ENCODE data around the gene PLSCR5. TPM values are rescaled to one million over a fixed set of nuclear protein-coding genes. Genes with fewer than 3 reads are reported as not detected.
A peak's percentile ranks its signal among the peaks of the same experiment; 100 is the strongest.

Gene PLSCR5, protein sequence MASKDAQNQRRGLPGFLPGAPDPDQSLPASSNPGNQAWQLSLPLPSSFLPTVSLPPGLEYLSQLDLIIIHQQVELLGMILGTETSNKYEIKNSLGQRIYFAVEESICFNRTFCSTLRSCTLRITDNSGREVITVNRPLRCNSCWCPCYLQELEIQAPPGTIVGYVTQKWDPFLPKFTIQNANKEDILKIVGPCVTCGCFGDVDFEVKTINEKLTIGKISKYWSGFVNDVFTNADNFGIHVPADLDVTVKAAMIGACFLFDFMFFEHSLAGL
- total RNA-seq (2014; rRNA removed; shearing (Covaris generic)): not detected in 2 replicates
- polyA plus RNA-seq (2015; cell fraction: cytosol; rRNA removed): not detected in 2 replicates
- not detected in 2 replicates for polyA plus RNA-seq (2015; cell fraction: nucleus; rRNA removed)

DNA sequence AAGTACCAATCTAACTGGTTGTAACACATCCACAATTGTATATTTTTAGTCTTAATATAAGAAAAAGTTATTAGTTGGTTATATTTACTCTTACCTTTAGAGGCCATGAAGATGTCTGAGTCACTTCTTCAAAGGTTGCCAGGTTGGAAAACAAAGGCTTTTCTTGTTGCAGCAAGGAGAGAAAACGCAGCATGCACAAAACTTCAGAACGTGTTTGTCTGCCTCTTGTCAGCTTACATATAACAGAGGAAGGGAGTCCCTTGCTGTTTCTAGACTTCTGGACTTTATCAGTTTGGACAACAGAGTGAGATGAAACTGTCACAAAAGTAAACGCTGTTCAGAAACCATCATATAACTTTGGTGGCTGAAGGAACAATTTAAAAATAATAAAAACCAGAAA, at the start of gene PLSCR5:
Gene PLSCR5, minus strand, starts transcription at position 241 of the 400 bp plus-strand sequence. Its CDS starts 134 bp downstream, at position 107.
- peak; percentile 40 for DNase-seq (ENCODE audit: low read depth)

GRCh38 chr3:146653978-146654377, 48.8 kb upstream of the PLSCR5 start:
- DNase-seq (ENCODE audit: low read depth): no peak

DNA sequence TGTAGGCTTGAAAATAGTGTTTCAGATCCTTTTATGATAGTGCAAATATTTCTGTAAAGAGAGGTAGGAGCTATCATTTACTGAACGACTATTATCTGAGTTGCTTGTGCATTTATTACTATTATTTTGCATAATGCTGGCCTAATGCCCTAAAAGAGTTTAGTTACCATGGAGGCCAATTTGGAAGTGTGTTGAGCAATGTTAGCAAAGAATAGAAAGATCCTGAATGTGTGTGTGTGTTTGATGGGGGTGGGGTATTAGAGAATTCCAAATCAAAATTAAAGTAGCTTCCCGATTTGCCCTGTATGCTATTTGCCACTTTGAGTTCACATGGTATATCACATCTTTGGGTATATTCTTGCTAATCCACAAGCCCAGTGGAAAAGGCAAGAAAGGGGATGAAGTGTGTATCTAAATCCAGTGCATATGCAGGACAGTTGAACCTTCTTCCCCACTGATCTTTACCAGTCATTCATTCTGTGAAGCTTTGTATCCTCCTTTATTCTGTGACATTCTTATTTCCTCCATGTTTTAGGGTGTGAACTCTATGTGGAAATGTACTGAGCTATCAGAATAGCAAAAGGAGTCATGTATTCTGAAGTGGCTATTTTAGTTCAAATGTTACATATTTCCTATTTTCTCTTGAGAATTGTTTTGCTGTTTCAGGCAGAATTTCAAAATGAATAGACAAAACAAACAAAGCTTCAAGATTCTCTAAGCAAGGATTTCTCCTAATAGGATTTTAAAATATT, 45.7 kb upstream of the PLSCR5 start:
- DNase-seq (ENCODE audit: low read depth): no peak

DNA sequence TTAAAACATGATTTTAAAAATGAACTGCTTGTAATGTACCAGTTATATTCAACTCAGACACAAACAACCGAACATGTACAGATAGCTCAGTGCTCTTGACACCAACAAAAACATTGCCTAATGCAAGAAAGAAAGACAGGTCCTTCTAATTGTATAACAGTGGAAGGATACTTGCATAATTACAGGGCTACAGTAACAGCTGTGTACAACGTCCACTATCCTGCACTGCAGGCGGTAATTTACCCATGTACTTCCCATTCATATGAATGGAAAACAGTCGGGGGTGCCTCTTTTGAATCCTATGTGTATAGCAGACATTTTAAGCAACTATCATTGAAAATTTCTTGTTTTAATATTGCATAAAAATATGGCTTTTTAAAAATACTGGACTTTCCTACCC, 41.1 kb upstream of the PLSCR5 start:
- no peak for DNase-seq (ENCODE audit: low read depth)

- peak; percentile 55 for DNase-seq (ENCODE audit: low read depth)
Observed at GRCh38 chr3:146640955-146641867, 36.1 kb upstream of the PLSCR5 start.

GRCh38 chr3:146640361-146640760, 35.2 kb upstream of the PLSCR5 start:
- no peak for DNase-seq (ENCODE audit: low read depth)

DNA sequence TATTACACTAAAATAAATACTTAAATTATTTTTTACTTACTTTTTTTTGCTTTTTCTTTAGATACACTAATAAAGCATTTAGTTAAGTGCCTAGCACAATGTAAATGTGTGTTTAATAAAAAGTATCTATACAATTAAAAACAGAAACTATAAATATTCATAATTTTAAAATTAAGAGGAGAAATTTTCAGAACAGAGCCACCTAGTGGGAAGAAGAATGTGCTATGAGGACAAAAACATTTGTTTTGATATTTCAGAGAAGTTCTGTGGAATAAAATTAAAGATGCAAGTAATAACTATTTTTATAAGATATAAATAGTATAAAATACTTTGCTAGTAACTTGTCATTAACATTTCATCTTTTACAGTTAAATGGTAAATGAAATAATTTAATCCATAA, 33.6 kb upstream of the PLSCR5 start:
- no peak for DNase-seq (ENCODE audit: low read depth)

GRCh38 chr3:146637871-146638270, 32.7 kb upstream of the PLSCR5 start:
- no peak for DNase-seq (ENCODE audit: low read depth)

GRCh38 chr3:146636881-146637280, 31.7 kb upstream of the PLSCR5 start:
- no peak for DNase-seq (ENCODE audit: low read depth)

DNA sequence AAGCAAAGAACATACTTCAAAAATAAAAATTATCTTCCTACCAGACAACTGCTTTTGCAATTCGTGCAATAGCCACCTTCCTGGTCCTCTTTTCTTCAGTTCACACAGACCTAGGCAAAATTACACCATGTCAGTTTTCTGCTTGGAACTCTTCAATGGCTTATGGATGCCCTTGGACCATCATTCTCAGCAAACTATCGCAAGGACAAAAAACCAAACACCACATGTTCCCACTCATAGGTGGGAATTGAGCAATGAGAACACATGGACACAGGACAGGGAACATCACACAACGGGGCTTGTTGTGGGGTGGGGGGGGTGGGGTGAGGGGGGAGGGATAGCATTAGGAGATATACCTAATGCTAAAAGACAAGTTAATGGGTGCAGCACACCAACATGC, 29.2 kb upstream of the PLSCR5 start:
- DNase-seq (ENCODE audit: low read depth): no peak

DNA sequence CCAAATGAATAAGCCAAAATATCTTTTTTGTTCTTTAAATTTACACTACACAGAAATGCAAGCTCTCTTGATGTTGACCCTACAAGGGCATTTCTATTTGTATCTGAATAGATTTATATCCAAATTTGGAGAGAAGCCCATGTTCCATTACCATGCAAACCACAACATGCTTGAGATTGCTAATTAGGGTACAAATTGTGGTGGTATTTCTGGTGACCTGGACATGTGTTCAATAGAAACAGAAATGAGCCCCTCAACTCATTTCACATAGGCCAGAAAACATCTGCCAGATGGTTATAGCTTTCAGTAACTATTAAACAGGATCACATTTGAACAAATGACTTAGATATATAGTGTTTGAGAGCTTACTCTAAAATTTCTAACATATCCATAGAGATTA, 23.5 kb upstream of the PLSCR5 start:
- DNase-seq (ENCODE audit: low read depth): no peak

DNA sequence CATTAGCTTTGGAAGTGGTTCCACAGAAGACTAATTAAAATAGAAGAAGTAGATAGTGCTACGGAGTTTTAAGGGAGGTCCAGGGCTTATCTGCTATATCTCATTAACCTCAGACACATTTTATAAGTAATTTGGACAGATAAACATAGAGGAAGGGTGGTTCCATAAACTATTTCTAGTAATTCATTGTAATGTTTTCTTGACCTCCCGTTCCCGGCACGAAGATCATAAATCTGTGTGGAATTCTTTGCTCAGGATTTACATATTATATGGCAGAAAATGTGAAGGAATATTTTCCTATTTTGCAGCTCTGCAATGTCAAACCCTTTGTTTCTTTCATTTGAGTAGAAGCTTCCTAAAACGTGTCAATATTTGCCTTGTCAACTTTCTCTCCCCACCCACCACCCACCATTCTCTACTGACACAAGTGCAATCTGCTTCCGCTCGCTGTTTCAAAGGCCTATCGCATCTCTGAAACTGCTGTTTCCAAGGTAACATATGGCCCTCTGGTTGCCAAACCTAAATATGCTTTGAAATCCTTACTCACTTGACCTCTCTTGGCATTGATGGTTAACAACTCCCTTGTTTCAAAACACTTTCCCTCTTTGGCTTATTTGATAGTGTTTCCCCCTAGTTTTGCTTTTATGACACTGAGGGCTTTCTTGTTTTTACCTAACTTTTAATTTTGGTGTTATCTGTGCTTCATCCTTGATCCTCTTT, 21.4 kb upstream of the PLSCR5 start:
- no peak for DNase-seq (ENCODE audit: low read depth)

DNA sequence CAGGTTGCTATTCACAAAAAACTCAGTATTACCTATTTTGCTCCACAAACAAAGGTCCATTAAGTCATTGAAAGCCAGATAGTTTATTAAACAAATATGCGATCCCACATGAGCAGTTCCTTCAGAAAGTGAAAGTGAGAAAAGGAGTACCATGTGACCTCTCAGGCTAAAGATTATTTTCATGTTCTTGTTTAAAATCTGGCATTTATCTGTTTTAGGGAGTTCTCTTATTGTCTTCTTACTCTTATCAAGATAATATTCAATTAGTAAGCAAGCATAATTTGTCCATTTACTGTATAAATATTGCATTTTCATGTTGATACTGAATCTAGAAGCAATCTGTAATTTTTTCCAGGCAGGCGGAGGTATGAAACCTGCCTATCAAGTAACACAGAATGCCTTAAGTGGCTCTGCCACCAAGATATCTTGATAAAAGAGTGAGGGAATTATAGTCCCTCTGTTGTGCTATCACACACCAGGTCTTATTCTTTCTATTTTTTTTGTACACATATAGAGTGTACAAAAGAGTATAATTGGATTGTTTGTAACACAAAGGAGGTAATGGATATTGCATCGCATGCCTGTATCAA, 20.1 kb upstream of the PLSCR5 start:
- peak; percentile 43 for DNase-seq (ENCODE audit: low read depth)

GRCh38 chr3:146621723-146622122, 16.6 kb upstream of the PLSCR5 start:
- DNase-seq (ENCODE audit: low read depth): no peak

GRCh38 chr3:146612015-146612414, 6.9 kb upstream of the PLSCR5 start:
- no peak for DNase-seq (ENCODE audit: low read depth)

- no peak for DNase-seq (ENCODE audit: low read depth)
Observed at GRCh38 chr3:146611096-146611495, 6.0 kb upstream of the PLSCR5 start.

GRCh38 chr3:146598535-146598934, 6.6 kb downstream of the PLSCR5 start:
- no peak for DNase-seq (ENCODE audit: low read depth)

DNA sequence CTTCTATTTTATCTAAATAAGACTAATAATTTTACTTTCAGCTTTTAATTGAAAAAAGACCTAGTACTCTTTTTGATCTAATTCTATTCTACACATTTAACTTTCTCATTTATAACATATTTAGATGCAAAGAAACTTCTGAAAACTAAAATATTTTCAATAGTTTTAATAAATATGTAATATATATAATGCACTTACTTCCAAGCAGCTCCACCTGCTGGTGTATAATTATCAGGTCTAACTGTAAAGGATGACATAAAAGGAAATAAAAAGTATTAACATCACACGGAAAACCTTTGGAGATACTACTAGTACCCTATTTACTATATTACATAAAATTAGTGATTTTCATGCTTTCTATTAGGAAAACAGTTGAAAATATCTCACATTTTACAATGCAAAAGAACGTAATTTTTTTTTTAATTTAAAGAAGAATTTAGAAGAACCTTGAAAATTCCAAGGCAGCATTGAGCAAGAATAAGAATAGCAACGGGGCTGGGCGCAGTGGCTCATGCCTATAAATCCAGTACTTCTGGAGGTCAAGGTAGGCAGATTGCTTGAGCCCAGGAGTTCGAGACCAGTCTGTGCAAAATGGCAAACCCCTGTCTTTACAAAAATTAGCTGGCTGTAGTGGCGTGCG, 10.2 kb downstream of the PLSCR5 start:
- no peak for DNase-seq (ENCODE audit: low read depth)

DNA sequence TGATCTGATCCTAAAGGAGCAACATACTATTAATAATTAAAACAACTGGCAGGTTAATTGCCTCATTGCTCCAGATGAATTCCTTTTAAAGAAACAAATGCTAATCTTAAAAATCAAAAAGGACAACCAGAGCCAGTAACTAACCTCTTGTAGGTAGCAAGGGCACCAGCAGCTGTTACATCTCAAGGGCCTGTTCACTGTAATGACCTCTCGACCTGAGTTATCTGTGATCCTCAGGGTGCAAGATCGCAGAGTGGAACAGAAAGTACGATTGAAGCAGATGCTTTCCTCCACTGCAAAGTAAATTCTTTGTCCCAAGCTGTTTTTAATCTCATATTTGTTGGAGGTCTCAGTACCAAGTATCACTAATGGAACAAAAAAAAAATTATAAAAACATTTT, 11.4 kb downstream of the PLSCR5 start:
- no peak for DNase-seq (ENCODE audit: low read depth)

DNA sequence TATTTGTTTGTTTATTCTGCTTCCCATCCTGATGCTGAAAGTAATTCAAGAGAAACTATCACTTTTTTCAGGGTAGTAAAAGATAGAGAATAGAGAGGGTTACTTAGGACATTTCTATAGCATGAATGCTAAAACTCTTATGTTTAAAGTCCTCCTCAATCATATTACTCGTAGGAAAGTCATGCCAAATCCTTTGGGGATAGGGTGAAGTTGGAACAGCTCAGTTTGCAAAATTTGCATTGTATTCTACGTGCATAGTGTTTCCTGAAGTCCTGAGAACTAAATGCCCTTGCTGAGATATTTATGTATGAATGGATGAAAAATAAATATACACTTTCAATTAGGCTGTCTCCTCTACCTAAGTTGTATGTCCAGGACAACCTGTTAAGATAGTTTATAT, 14.6 kb downstream of the PLSCR5 start:
- no peak for DNase-seq (ENCODE audit: low read depth)

Data from HT1080 (cell line).